ENCODE measurements around the gene CORO6. TPM values are rescaled to one million over a fixed set of nuclear protein-coding genes. Genes with fewer than 3 reads are reported as not detected.

CORO6 gene
- total and polyA plus RNA-seq, 3 experiments from 2014 or later, result 0.17 to 2.9 (median 2.5) TPM

GRCh38 chr17:29577385-29578211, 45.1 kb downstream of the CORO6 start:
- Mint-ChIP-seq H3K4me1 (peaks cover 6 to 9% (median 7%) of the 10 kb centered on the region in 3 donors), H3K9me3 (no peaks in the 10 kb centered on the region), H3K36me3 (peaks cover 0 to 77% (median 4%) of the 10 kb centered on the region in 3 donors), H3K4me3 (no peak overlapping the region), H3K27me3 (peaks cover 0 to 2% of the 10 kb centered on the region in 2 donors), H3K27ac (peak overlapping the region in 1 of 8 donors; percentile 32)
- Histone ChIP-seq H3K4me3 (ENCODE audit: low read length) (no peak overlapping the region), H3K9me3 (ENCODE audit: low read length) (no peaks in the 10 kb centered on the region), H3K4me1 (ENCODE audit: insufficient read depth, low read length) (peaks cover 6% of the 10 kb centered on the region), H3K27ac (ENCODE audit: low read depth, low read length) (no peak overlapping the region), H3K27me3 (ENCODE audit: insufficient read depth, low read length, poor library complexity, severe bottlenecking) (no peaks in the 10 kb centered on the region), H3K36me3 (ENCODE audit: insufficient read depth, low read length) (peaks cover 3% of the 10 kb centered on the region)
- ChIA-PET CTCF (interaction anchor here (1.2 to 26.2 kb wide), 6 partner anchors 9 to 202 kb away, joined by 3 to 436 read pairs (median 42); partner anchors contain the start of genes ABHD15, ANKRD13B and TP53I13), POLR2A (interaction anchor here (1.1 kb wide), 1 partner anchor 14 kb away, joined by 4 read pairs; no protein-coding TSS in a partner anchor)
- DNase-seq, result peak in 1 of 5 donors; percentile 43

- peaks cover 0 to 2% of the 10 kb centered on the region in 2 donors for H3K27me3 Mint-ChIP-seq
- H3K4me1 Mint-ChIP-seq, result peaks cover 5 to 7% (median 6%) of the 10 kb centered on the region in 3 donors
- Histone ChIP-seq H3K4me3 (ENCODE audit: low read length) (no peak overlapping the region), H3K4me1 (ENCODE audit: insufficient read depth, low read length) (peaks cover 6% of the 10 kb centered on the region), H3K27me3 (ENCODE audit: insufficient read depth, low read length, poor library complexity, severe bottlenecking) (no peaks in the 10 kb centered on the region), H3K36me3 (ENCODE audit: insufficient read depth, low read length) (peaks cover 3% of the 10 kb centered on the region), H3K27ac (ENCODE audit: low read depth, low read length) (no peak overlapping the region), H3K9me3 (ENCODE audit: low read length) (no peaks in the 10 kb centered on the region)
- peak overlapping the region in 1 of 8 donors; percentile 32 for H3K27ac Mint-ChIP-seq
- POLR2A ChIA-PET, result interaction anchor here (0.5 to 1.1 kb wide), 3 partner anchors 14 to 191 kb away, joined by 4 to 6 read pairs (median 4); no protein-coding TSS in a partner anchor
- CTCF ChIA-PET, result interaction anchor here (1.2 to 26.2 kb wide), 5 partner anchors 8 to 36 kb away, joined by 3 to 436 read pairs (median 81); partner anchors contain the start of genes ABHD15, ANKRD13B and TP53I13
- peaks cover 0 to 71% (median 4%) of the 10 kb centered on the region in 3 donors for H3K36me3 Mint-ChIP-seq
- H3K4me3 Mint-ChIP-seq, result no peak overlapping the region
- no peaks in the 10 kb centered on the region for H3K9me3 Mint-ChIP-seq
- no peak for DNase-seq
Measured at GRCh38 chr17:29577001-29577370, 45.7 kb downstream of the CORO6 start.

GRCh38 chr17:29576214-29577000, 46.3 kb downstream of the CORO6 start:
- no peaks in the 10 kb centered on the region for H3K9me3 ChIP-seq (ENCODE audit: low read length)
- no peak for DNase-seq
- H3K27ac Mint-ChIP-seq, result no peak overlapping the region
- peaks cover 0 to 69% (median 4%) of the 10 kb centered on the region in 3 donors for H3K36me3 Mint-ChIP-seq
- H3K9me3 Mint-ChIP-seq, result no peaks in the 10 kb centered on the region
- peaks cover 0 to 2% of the 10 kb centered on the region in 2 donors for H3K27me3 Mint-ChIP-seq
- ChIA-PET POLR2A (interaction anchor here (0.5 to 1.1 kb wide), 3 partner anchors 15 to 191 kb away, joined by 4 to 6 read pairs (median 4); no protein-coding TSS in a partner anchor), CTCF (interaction anchor here (1.2 to 26.2 kb wide), 6 partner anchors 8 to 202 kb away, joined by 3 to 436 read pairs (median 42); partner anchors contain the start of genes ABHD15, ANKRD13B and TP53I13)
- no peaks in the 10 kb centered on the region for H3K27me3 ChIP-seq (ENCODE audit: insufficient read depth, low read length, poor library complexity, severe bottlenecking)
- no peak overlapping the region for H3K4me3 Mint-ChIP-seq
- peaks cover 6% of the 10 kb centered on the region for H3K4me1 ChIP-seq (ENCODE audit: insufficient read depth, low read length)
- no peak overlapping the region for H3K4me3 ChIP-seq (ENCODE audit: low read length)
- peaks cover 3% of the 10 kb centered on the region for H3K36me3 ChIP-seq (ENCODE audit: insufficient read depth, low read length)
- no peak overlapping the region for H3K27ac ChIP-seq (ENCODE audit: low read depth, low read length)
- H3K4me1 Mint-ChIP-seq, result peaks cover 5 to 12% (median 6%) of the 10 kb centered on the region in 3 donors

- CTCF ChIA-PET, result interaction anchor here (0.8 to 26.2 kb wide), 5 partner anchors 7 to 203 kb away, joined by 3 to 436 read pairs (median 81); partner anchors contain the start of genes ABHD15, ANKRD13B and TP53I13
- peak in 1 of 5 donors; percentile 37 for DNase-seq
- H3K9me3 ChIP-seq (ENCODE audit: low read length), result no peaks in the 10 kb centered on the region
- Mint-ChIP-seq H3K4me3 (no peak overlapping the region), H3K9me3 (no peaks in the 10 kb centered on the region), H3K27ac (no peak overlapping the region), H3K36me3 (peaks cover 0 to 65% (median 4%) of the 10 kb centered on the region in 3 donors), H3K27me3 (peaks cover 0 to 2% of the 10 kb centered on the region in 2 donors), H3K4me1 (peaks cover 9 to 18% (median 13%) of the 10 kb centered on the region in 3 donors)
- H3K27ac ChIP-seq (ENCODE audit: low read depth, low read length), result no peak overlapping the region
- POLR2A ChIA-PET, result no interaction called here
- no peaks in the 10 kb centered on the region for H3K27me3 ChIP-seq (ENCODE audit: insufficient read depth, low read length, poor library complexity, severe bottlenecking)
- no peak overlapping the region for H3K4me3 ChIP-seq (ENCODE audit: low read length)
- H3K4me1 ChIP-seq (ENCODE audit: insufficient read depth, low read length), result peaks cover 3% of the 10 kb centered on the region
- H3K36me3 ChIP-seq (ENCODE audit: insufficient read depth, low read length), result peaks cover 3% of the 10 kb centered on the region
Measured at GRCh38 chr17:29575511-29576213, 47.0 kb downstream of the CORO6 start.

GRCh38 chr17:29574732-29575510, 47.8 kb downstream of the CORO6 start:
- H3K4me1 Mint-ChIP-seq, result peaks cover 8 to 14% (median 10%) of the 10 kb centered on the region in 3 donors
- no peaks in the 10 kb centered on the region for H3K9me3 ChIP-seq (ENCODE audit: low read length)
- DNase-seq, result peak in 1 of 5 donors; percentile 37
- H3K27ac Mint-ChIP-seq, result peak overlapping the region in 1 of 8 donors; percentile 43
- peaks cover 3% of the 10 kb centered on the region for H3K36me3 ChIP-seq (ENCODE audit: insufficient read depth, low read length)
- no peak overlapping the region for H3K27ac ChIP-seq (ENCODE audit: low read depth, low read length)
- POLR2A ChIA-PET, result no interaction called here
- no peaks in the 10 kb centered on the region for H3K9me3 Mint-ChIP-seq
- H3K36me3 Mint-ChIP-seq, result peaks cover 0 to 60% (median 0%) of the 10 kb centered on the region in 3 donors
- CTCF ChIA-PET, result interaction anchor here (0.8 to 26.2 kb wide), 5 partner anchors 6 to 205 kb away, joined by 3 to 436 read pairs (median 81); partner anchors contain the start of genes ABHD15, ANKRD13B and TP53I13
- H3K27me3 Mint-ChIP-seq, result no peaks in the 10 kb centered on the region
- H3K4me3 Mint-ChIP-seq, result no peak overlapping the region
- H3K4me3 ChIP-seq (ENCODE audit: low read length), result no peak overlapping the region
- no peaks in the 10 kb centered on the region for H3K4me1 ChIP-seq (ENCODE audit: insufficient read depth, low read length)
- no peaks in the 10 kb centered on the region for H3K27me3 ChIP-seq (ENCODE audit: insufficient read depth, low read length, poor library complexity, severe bottlenecking)

- CTCF ChIA-PET, result interaction anchor here (0.9 to 26.2 kb wide), 8 partner anchors 6 to 205 kb away, joined by 3 to 436 read pairs (median 26); partner anchors contain the start of gene ANKRD13B
Measured at GRCh38 chr17:29573871-29574731, 48.6 kb downstream of the CORO6 start.

More at GRCh38 chr17:29573871-29574731, 48.6 kb downstream of the CORO6 start:
- no peak overlapping the region for H3K4me3 ChIP-seq (ENCODE audit: low read length)
- no peaks in the 10 kb centered on the region for H3K9me3 Mint-ChIP-seq
- H3K4me1 Mint-ChIP-seq, result peaks cover 10 to 19% (median 14%) of the 10 kb centered on the region in 3 donors
- H3K36me3 Mint-ChIP-seq, result peaks cover 0 to 55% (median 0%) of the 10 kb centered on the region in 3 donors
- DNase-seq, result peak in 1 of 5 donors; percentile 43
- no peaks in the 10 kb centered on the region for H3K9me3 ChIP-seq (ENCODE audit: low read length)
- POLR2A ChIA-PET, result interaction anchor here (1.6 kb wide), 1 partner anchor 10 kb away, joined by 4 read pairs; no protein-coding TSS in a partner anchor
- H3K27me3 Mint-ChIP-seq, result no peaks in the 10 kb centered on the region
- no peaks in the 10 kb centered on the region for H3K27me3 ChIP-seq (ENCODE audit: insufficient read depth, low read length, poor library complexity, severe bottlenecking)
- H3K4me3 Mint-ChIP-seq, result no peak overlapping the region
- H3K36me3 ChIP-seq (ENCODE audit: insufficient read depth, low read length), result peaks cover 3% of the 10 kb centered on the region
- peaks cover 5% of the 10 kb centered on the region for H3K4me1 ChIP-seq (ENCODE audit: insufficient read depth, low read length)
- H3K27ac Mint-ChIP-seq, result peak overlapping the region in 2 of 8 donors; percentile 5 to 13
- H3K27ac ChIP-seq (ENCODE audit: low read depth, low read length), result no peak overlapping the region

Measured in CD8-positive, alpha-beta memory T cell (primary cell).